GM11168 (cell line): Measurements from ENCODE around the gene GOLGA6B.
"Not testable (repeated sequence)": the region's sequence is repeated elsewhere in the genome, so short reads cannot be mapped to it uniquely, and the experiment has no call there.

ENCODE experiments used
- in situ Hi-C: fragments of 300-500 bp; cut with MboI; formaldehyde crosslinking; loops from one replicate; pipeline ENCODE4 v1.12.0; 2022; ENCODE audit warnings: low sequenced_read_pairs; ENCODE audit not compliant: unreplicated experiment

GOLGA6B gene, protein sequence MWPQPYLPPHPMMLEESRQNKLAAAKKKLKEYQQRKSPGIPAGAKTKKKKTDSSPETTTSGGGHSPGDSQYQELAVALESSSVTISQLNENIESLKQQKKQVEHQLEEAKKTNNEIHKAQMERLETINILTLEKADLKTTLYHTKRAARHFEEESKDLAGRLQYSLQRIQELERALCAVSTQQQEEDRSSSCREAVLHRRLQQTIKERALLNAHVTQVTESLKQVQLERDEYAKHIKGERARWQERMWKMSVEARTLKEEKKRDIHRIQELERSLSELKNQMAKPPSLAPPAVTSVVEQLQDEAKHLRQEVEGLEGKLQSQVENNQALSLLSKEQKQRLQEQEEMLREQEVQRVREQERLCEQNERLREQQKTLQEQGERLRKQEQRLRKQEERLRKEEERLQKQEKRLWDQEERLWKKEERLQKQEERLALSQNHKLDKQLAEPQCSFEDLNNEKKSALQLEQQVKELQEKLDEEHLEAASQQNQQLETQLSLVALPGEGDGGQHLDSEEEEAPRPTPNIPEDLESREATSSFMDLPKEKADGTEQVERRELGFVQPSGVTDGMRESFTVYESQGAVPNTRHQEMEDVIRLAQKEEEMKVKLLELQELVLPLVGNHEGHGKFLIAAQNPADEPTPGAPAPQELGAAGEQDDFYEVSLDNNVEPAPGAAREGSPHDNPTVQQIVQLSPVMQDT

DNA sequence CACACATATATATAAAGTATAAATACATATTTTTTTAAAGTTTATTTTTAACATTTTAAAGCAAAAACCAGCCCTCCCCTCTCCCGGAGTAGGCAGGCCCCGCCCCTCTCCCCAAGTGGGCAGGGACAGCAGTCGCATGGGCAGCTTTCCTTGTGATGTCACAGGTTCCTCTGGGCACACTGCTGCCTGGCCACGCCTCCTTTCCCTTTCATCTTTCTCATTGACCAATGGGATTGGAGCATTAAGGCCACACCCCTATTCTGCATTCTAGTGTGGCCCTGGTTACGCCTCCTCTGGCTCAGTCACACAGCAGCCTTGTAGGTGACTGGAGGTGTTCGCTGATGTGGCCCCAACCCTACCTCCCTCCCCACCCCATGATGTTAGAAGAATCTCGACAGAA is at the start of gene GOLGA6B:
Gene GOLGA6B (plus strand): TSS at position 301 of the 400 bp plus-strand sequence. CDS start 41 bp downstream, at position 342.
- in situ Hi-C loops, result not testable (repeated sequence)

DNA sequence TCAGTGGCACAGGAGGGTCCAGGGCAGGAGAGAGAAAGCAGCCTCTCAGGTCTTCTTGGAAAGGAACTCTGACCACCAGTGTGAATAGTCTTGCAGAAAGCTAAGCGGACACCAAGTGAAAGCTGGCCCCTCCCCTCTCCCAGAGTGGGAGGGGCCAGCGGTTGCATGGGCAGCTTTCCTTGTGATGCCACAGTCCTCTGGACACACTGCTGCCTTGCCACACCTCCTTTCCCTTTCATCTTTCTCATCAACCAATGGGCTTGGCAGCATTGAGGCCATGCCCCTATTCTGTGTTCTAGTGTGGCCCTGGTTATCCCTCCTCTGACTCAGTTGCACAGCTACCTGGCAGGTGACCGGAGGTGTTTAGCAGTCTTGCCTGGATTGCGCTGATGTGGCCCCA is 49.7 kb upstream of the GOLGA6B start:
- in situ Hi-C loops, result no loop called here

DNA sequence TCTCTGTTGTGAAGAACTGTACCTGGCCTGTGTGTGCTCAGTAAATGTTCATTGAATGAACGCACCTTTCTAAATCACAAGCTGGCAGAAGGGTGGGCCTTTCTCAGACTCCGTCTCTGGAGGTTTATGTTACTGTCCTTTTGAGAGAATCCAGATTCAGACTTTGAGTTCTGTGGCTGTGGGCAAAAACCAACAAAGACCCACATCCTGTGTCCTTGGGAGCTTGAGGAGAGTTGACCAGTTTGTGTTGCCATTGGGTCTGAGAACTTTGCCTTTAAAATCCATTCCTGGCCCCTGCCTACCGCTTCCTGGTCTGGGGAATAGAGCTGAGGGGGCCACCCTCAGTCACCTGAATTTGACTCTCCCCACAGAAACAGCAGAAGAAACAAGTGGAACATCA is 46.4 kb upstream of the GOLGA6B start:
- in situ Hi-C loops, result not testable (repeated sequence)

DNA sequence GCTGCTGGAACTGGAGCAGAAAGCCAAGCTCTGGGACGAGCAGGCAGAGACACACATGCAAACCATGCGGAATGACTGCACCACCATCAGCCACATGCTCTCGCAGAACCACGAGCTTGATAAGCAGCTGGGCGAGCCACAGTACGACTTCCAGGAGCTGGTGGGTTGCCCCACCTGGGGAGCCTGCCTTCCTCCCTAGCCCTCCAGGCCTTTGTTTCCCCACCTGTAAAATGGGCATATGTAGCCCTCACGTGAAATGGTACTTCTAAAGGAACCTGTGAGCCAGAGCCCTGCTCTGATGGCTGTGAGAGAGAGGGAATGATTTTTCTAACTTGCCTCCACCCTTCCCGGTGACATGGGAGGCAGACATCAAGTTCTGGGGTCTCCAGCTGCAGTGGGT is 44.6 kb upstream of the GOLGA6B start:
- in situ Hi-C loops, result no loop called here

DNA sequence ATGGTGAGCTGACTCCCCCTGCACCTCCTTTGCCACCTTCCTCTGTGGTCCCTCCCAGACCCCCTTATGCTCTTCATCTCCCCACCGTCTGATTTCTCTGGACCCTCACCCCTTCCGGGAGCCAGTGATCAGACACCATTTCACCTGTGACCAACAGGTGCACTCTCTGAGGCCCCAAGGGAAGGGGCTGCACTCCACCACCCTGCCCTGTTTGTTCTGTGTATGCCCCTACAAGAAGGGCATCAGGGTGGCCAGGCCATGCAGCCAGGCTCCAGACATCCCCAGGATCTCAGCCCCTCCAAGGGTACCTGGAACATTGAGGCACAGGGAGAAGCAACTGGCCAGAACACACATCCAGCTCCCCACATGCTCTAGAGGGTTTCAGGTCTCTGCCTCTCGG is 42.2 kb upstream of the GOLGA6B start:
- in situ Hi-C loops, result not testable (repeated sequence)

DNA sequence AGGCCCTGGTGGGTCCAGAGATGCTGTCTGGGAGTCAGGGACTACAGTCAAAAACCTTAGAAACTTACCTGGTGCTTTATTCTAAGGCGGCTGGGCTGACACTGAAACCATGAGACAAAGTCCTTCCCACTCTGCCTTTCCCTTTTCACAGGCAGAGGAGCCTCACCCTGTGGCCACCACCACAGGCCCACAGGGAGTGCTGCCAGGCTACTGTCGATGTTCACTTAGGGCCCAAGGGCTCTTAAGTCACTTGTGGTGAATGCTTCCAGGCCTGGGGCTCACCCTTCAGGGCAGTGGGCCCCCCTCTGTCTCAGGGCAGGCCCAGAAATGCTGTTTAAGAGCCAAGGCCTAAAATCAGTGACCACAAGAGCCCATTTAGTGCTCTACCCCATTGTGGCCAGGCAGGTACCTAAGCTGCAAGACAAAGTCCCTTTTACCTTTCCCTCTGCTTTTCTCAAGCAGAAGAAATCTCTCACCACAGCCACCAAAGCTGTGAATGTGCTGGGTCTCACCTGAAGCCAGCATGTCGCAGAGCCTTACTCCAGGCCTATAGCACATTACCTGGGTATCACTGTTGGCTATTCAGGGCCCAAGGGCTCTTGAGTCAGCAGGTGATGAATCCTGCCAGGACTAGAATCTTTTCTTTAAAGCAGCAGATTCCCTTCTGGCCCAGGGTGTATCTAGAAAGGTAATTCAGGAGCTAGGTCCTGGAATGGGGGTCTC is 39.5 kb upstream of the GOLGA6B start:
- in situ Hi-C loops, result no loop called here

DNA sequence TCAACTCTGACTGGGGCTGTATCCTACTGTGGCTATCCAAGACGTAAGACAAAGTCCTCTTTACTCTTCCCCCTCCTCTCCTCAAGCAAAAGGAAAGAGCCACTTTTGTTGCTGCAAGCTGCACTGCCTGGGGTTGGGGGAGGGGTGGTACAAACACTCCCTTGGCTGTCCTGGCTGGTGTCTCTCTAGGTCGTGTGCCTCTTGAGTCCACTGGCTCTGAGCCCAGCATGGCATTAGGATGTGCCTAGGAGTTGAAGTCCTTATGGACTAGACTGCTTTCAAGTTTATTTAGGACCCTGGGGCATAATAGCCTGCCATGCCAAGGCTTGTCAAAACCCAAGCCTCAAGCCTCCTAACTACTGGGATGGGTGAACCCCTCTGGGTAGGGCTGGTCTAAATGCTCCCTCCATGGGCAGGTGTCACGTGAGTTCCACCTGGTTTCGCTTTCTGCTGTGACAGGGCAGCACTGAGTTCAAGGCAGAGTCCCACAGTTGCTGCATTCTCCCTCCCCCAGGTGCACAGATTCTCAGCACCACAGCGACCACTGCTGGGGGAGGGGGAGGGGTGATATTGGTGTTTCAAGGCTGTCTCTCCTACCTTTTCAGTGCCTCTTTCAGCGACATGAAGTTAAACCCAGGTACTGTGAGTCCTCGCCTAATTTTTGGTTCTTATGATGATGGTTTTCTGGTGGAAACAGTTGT is 38.8 kb upstream of the GOLGA6B start:
- in situ Hi-C loops, result not testable (repeated sequence)

DNA sequence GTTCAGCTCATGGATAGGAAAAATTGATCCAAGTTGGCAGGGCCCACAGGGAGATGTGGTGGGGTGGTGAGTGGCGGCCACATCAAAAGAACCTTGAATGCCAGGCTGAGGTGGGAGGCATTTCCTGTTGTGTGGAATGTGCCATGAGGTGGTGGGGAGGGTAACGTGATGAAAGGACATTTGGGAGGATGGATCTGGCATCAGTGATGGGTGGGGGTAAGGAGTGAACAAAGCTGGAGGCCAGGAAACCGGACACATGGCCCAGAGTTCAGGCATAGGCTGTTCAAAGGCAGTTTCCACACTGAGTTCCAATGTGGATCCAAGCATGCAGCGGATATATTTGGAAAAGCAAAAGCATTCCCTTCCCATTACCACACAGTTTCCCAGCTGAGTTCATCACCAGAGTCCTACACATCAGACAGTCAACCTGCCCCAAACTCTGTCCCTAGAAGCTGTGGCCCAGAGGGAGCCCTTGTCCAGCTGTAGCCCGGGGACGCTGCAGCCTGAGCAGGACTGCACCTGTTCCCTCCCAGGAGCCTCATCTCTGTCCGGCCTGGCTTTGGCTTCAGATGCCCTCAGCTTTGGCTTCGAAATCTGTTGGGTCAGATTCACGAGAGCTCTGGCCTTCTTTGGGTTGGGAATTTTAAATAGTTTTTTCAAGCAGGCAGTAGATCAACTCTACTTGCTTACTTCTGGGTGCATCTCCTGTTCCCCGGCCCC is 37.8 kb upstream of the GOLGA6B start:
- in situ Hi-C loops, result no loop called here

DNA sequence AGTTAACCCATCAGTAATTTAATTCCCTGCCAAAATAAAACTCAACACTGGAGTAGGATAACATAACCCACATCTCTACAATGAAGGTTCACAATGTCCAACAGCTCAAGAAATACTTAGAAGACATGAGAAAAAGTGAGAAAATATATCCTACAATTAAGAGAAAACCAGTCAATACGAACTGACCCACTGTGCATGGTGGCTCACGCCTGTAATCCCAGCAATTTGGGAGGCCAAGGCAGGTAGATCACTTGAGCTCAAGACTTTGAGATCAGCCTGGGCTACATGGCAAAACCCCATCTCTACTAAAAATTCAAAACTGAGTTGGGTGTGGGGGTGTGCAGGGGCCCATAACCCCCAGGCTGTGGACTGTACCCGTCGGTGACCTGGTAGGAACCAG is 30.6 kb upstream of the GOLGA6B start:
- in situ Hi-C loops, result not testable (repeated sequence)

DNA sequence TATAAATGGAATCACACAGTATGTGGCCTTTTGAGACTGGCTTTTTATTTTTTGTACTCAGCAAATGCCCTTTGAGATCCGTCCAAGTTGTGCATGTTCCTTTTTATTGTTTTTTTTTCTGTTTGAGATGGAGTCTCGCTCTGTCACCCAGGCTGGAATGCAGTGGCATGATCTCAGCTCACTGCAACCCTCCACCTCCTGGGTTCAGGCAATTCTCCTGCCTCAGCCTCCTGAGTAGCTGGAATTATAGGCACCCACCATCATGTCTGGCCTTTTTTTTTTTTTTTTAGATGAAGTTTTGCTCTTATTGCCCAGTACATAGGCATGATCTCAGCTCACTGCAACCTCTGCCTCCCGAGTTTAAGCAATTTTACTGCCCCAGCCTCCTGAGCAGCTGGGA is 28.3 kb upstream of the GOLGA6B start:
- in situ Hi-C loops, result loop anchor here (5.0 to 25.0 kb wide), 2 partner anchors 56 to 1711 kb away; no protein-coding TSS in a partner anchor

DNA sequence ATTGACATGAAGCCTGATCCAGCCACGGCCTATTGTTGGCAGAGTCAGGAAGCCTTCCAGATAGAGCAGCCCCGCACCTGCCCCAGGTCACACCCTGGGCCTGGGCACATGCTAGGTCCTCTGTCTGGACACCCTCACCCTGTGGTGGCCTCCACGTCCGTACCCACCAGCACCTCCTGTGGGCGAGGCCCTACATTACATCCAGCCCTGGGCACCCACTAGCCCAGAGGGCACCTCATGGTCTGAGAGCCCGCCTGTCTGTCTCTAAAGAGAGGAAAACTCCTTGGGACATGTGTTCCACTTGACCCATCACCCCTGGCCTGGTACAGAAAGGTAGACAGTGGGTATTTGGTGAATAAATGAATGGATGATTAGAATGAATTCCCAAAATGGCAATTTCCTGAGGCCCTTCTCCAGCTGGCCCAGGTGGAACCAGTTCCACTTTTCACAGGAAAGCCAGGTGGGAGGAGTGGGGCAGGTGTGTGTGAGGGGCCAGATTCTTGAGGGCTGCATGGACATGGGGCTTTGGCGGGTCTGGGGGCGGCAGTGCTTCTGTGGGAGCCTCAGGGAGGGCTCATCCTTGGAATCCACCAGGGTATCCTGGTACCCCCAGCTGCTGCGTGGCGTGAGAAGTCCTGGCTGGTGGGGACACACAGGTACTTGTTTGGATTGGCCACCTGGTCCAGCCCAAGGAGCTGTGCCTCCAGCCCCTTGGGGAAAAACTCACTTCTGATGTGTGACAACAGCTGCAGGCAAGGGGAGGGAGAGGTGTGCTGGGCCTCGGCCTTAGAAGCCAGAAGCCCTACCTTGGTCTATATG is 26.0 kb upstream of the GOLGA6B start:
- in situ Hi-C loops, result loop anchor here (5.0 to 25.0 kb wide), 2 partner anchors 54 to 1709 kb away; no protein-coding TSS in a partner anchor

DNA sequence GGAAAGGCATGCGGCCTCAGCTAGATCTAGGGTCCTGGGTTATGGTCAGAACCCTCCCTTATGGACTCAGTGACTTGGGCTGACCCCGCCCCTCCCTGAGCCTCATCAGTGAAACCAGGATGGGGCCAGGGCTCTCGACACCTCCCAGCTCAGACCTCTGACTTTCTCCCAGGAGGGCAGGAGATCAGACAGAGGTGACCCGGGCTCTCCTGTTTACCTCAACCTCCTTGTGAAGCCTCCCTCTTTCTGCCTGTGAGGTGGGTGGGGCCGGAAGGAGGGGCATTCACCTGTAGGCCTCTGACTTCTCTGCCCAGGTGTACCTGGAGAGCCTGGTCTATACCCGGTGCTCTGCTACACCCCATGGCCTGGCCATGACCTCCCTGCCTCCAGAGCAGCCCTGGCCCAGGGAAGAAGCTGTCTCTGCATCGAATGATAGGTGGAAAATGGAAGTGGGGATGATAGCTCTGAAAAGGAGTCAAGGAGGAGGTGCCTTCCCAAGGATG is 25.4 kb upstream of the GOLGA6B start:
- in situ Hi-C loops, result loop anchor here (5.0 to 25.0 kb wide), 2 partner anchors 53 to 1708 kb away; no protein-coding TSS in a partner anchor

DNA sequence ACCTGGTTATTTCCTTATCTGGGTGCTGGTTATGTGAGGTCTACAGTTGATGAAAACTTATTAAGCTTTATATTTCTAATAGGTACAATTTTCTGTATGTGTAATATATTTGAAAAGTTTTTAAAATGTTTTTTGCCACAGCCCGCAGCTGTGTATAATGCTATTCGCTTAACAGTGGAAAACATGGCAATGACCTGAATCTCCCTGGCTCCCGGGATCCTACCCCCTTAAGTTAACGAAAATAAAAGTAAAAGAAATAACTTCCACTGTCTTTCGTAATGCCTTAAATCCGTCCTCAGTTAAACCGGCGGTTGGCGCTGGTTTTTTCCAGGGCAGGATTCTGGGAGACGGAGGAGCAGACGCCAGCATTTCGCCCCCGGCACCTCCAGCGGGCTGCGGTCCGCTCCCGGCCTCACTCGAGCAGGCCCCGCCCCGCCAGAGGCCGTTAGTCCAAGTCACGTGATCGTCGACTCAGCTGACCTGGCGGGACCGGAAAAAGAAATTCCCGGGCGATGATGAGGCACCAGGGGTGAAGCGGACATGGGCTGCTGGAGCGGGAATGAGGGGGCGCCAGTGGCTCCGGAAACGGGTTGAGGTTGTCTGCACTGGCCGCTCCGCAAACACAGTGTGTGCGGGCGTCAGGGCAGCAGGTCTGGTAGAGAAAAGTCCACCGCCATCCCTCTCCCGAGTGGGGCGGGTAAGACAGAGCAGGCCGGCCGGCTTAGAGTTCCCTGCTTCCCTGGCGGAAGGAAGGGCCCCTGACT is 17.8 kb upstream of the GOLGA6B start:
- in situ Hi-C loops, result loop anchor here (5.0 to 25.0 kb wide), 2 partner anchors 1466 to 1701 kb away; no protein-coding TSS in a partner anchor

DNA sequence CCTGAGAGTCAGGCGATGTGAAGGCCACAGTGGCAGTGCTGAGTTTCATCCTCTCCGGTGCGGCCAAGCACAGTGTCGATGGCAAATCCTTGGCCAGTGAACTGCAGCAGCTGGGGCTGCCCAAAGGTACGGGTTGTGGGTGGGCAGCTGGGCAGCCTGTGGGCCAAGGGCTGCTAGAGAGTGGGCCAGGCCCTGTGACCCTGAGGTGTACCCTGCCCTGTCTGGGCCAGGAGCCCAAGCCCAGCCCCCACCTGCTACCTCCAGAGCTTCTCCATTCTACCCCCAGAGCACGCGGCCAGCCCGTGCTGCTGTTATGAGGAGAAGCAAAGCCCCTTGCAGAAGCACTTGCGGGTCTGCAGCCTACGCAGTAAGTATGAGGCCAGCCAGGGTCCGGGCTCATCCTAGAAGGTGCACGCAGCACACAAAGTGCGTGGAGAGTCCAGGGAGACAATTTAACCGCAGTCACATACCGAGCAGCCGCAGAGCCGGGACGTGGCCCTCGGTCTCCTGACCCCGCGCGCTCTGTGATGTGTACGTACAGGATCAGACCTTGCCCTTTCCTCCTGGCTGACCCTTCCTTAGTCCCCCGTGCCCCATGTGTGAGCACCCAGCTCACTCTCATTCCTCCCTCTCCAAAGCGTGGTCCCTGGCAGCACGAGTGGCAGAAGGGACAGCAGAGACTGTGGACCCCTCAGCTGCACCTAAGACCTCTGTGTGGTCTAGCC is 14.6 kb upstream of the GOLGA6B start:
- in situ Hi-C loops, result loop anchor here (5.0 to 25.0 kb wide), 2 partner anchors 1462 to 1697 kb away; no protein-coding TSS in a partner anchor

DNA sequence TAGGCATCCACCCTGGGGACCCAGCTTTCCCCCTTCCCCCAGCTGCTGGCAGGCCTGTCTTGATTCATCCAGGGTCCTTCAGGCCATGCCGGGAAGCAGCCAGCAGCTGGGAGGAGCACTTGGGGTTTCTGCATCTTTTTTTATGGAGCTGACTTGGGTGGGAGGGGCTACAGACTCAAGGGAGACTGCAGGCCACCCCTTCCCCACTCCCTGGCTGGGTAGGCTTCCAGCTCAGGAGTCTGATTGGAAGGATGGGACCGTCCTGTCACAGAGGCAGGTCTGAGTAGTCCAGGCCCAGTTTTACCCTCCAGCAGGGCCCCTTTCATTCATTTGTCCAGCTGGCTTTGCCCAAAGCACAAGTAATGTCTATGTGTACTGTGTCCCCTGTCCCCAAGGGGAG is 12.2 kb upstream of the GOLGA6B start:
- in situ Hi-C loops, result loop anchor here (25.0 kb wide), 1 partner anchor 1695 kb away; no protein-coding TSS in a partner anchor

DNA sequence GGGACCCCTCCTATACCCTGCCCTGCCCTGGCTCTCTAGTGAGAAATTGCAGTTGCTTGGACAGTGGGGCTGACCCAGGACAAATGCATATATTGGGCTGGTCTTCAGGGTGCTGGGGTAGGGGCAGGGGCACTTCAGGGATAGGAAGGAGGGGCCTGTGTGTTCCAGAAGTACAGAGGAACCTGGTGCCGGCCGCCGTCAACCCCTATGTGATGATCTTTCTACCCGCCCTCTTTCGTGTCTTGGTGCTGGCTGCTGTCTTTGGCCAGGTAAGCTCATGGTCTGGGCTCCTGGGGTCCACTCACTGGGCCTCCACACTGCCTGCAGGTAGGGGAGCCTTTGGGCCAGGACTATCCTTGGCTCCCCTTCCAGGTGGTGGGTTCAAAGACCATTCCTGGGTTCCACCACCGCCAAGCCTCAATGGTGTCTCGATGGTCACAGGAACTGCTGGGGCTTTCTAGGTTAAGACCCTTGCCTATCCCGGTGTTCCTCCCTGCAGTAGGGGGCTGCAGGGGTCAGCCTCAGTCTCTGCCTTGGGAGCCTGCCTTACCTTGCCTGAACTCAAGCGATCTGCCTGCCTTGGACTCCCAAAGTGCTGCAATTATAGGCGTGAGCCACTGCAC is 5.8 kb upstream of the GOLGA6B start:
- in situ Hi-C loops, result loop anchor here (25.0 kb wide), 1 partner anchor 1689 kb away; no protein-coding TSS in a partner anchor
